GM23338 (cell line): ENCODE measurements around the gene MAP3K4. TPM values are rescaled to one million over a fixed set of nuclear protein-coding genes. Genes with fewer than 3 reads are reported as not detected.
A peak's percentile ranks its signal among the peaks of the same experiment; 100 is the strongest.

ENCODE experiments used
- ATAC-seq: fragments of 200-7000 bp; cut with Tn5 transposase; 3 replicates; pipeline ENCODE4 v1.9.1; 2020
- DNase-seq: peaks from one replicate; pipeline ENCODE4 v3.0.0-alpha.2; 2015; ENCODE audit warnings: low spot score
- H2AFZ ChIP-seq: fragments of 200-600 bp; sonication (generic); 2 replicates; pipeline ENCODE4 v1.8.0; 2016; ENCODE audit warnings: antibody characterized with exemption, mild to moderate bottlenecking, moderate library complexity
- H3F3A ChIP-seq: fragments of 200-600 bp; sonication (generic); replicated peaks from 2 replicates; pipeline ENCODE4 v1.8.0; 2017; ENCODE audit warnings: antibody characterized with exemption, mixed run types, low read depth
- H3K27ac ChIP-seq: fragments of 200-600 bp; sonication (generic); 2 replicates; pipeline ENCODE4 v1.6.1; 2016; ENCODE audit warnings: low read depth
- H3K27me3 ChIP-seq: fragments of 200-600 bp; sonication (generic); 2 replicates; pipeline ENCODE4 v1.8.0; 2016; ENCODE audit warnings: mild to moderate bottlenecking, mixed run types, moderate library complexity; ENCODE audit not compliant: insufficient read depth
- H3K36me3 ChIP-seq: fragments of 200-600 bp; sonication (generic); 2 replicates; pipeline ENCODE4 v1.8.0; 2016; ENCODE audit warnings: mild to moderate bottlenecking; ENCODE audit not compliant: insufficient read depth
- H3K4me1 ChIP-seq: fragments of 200-600 bp; sonication (generic); 2 replicates; pipeline ENCODE4 v1.8.0; 2016; ENCODE audit warnings: mild to moderate bottlenecking, moderate library complexity; ENCODE audit not compliant: insufficient read depth
- H3K4me2 ChIP-seq: fragments of 200-600 bp; sonication (generic); 2 replicates; pipeline ENCODE4 v1.7.1; 2017; ENCODE audit warnings: mixed run types
- H3K4me3 ChIP-seq: fragments of 200-600 bp; sonication (generic); 2 replicates; pipeline ENCODE4 v1.6.1; 2016; ENCODE audit warnings: mixed run types
- H3K79me2 ChIP-seq: fragments of 200-600 bp; sonication (generic); replicated peaks from 2 replicates; pipeline ENCODE4 v1.8.0; 2017; ENCODE audit warnings: mild to moderate bottlenecking; ENCODE audit not compliant: insufficient read depth
- H3K9me2 ChIP-seq: fragments of 200-600 bp; sonication (generic); 2 replicates; pipeline ENCODE4 v1.8.0; 2017; ENCODE audit not compliant: insufficient read depth
- H4K20me1 ChIP-seq: fragments of 200-600 bp; sonication (generic); replicated peaks from 2 replicates; pipeline ENCODE4 v1.8.0; 2017; ENCODE audit warnings: mild to moderate bottlenecking; ENCODE audit not compliant: insufficient read depth
- H3K27ac Mint-ChIP-seq: 2 replicates; pipeline ENCODE4 v1.8.0; 2020; ENCODE audit warnings: inconsistent platforms, mild to moderate bottlenecking, moderate library complexity, mixed read lengths
- H3K27me3 Mint-ChIP-seq: 3 replicates; pipeline ENCODE4 v1.8.0; 2022; ENCODE audit warnings: low read depth, mild to moderate bottlenecking, moderate library complexity, mixed read lengths, inconsistent platforms; ENCODE audit not compliant: insufficient read depth, poor library complexity
- H3K36me3 Mint-ChIP-seq: 3 replicates; pipeline ENCODE4 v1.8.0; 2021; ENCODE audit warnings: low read depth, mild to moderate bottlenecking, inconsistent platforms, moderate library complexity, mixed read lengths
- H3K4me1 Mint-ChIP-seq: 3 replicates; pipeline ENCODE4 v1.8.0; 2020; ENCODE audit warnings: mild to moderate bottlenecking, inconsistent platforms, mixed read lengths
- H3K4me3 Mint-ChIP-seq: 3 replicates; pipeline ENCODE4 v1.8.0; 2021; ENCODE audit warnings: moderate library complexity, mild to moderate bottlenecking, inconsistent platforms, mixed read lengths
- H3K9me3 Mint-ChIP-seq: 3 replicates; pipeline ENCODE4 v1.8.0; 2020; ENCODE audit warnings: moderate library complexity, mild to moderate bottlenecking, inconsistent platforms, mixed read lengths
- CREB1 ChIP-seq: fragments of 250-450 bp; sonication (Bioruptor Pico); IDR thresholded peaks from 2 replicates; pipeline ENCODE4 v1.5.0; 2020; ENCODE audit warnings: low read depth, mild to moderate bottlenecking, moderate library complexity
- JUNB ChIP-seq: IDR thresholded peaks from one replicate; pipeline ENCODE4 v1.6.1; 2016; ENCODE audit warnings: antibody characterized with exemption; ENCODE audit not compliant: unreplicated experiment
- NANOG ChIP-seq: IDR thresholded peaks from 2 replicates; pipeline ENCODE4 v1.6.1; 2016; ENCODE audit warnings: antibody characterized with exemption, borderline replicate concordance
- STAT1 ChIP-seq: IDR thresholded peaks from one replicate; pipeline ENCODE4 v1.6.1; 2016; ENCODE audit warnings: antibody characterized with exemption; ENCODE audit not compliant: unreplicated experiment
- ZNF114 ChIP-seq: fragments of 250-450 bp; sonication (Bioruptor Pico); IDR thresholded peaks from 2 replicates; pipeline ENCODE4 v1.5.0; 2020; ENCODE audit warnings: mild to moderate bottlenecking, moderate library complexity
- ZNF462 ChIP-seq: fragments of 250-450 bp; sonication (Bioruptor Pico); IDR thresholded peaks from 2 replicates; pipeline ENCODE4 v1.5.0; 2020; ENCODE audit warnings: mild to moderate bottlenecking, moderate library complexity
- polyA plus RNA-seq: library from polyadenylated mRNA; unstranded; fragments of >200 nt; fragmentation: Nextera tagmentation; extraction: Ambion mirVana; gene quantifications from 2 replicates; pipeline ENCODE4 v1.2.1, GENCODE V29; 2016
- total RNA-seq: library from RNA; depleted of rRNA; stranded (reverse); fragments of >200 nt; shearing (Covaris generic); gene quantifications from 2 replicates; pipeline ENCODE4 v1.2.3, GENCODE V29; 2014
- TF ChIP-seq, protein P1 (sequence below), 2 experiments: fragments of 200-600 bp in 1 of 2; sonication (generic) in 1 of 2; conservative IDR thresholded peaks; 2 replicates each; pipeline versions ENCODE4 v1.5.1 to v1.6.1; 2016 to 2017; ENCODE audit warnings: antibody characterized with exemption in 2 of 2, low read depth in 2 of 2, mild to moderate bottlenecking in 2 of 2, moderate library complexity in 1 of 2
- TF ChIP-seq, protein P2 (sequence below): IDR thresholded peaks from 2 replicates; pipeline ENCODE4 v1.6.1; 2016; ENCODE audit warnings: antibody characterized with exemption

The MAP3K4 gene
- total and polyA plus RNA-seq, 2 experiments from 2014 or later = 44.4 to 48.8 TPM

DNA sequence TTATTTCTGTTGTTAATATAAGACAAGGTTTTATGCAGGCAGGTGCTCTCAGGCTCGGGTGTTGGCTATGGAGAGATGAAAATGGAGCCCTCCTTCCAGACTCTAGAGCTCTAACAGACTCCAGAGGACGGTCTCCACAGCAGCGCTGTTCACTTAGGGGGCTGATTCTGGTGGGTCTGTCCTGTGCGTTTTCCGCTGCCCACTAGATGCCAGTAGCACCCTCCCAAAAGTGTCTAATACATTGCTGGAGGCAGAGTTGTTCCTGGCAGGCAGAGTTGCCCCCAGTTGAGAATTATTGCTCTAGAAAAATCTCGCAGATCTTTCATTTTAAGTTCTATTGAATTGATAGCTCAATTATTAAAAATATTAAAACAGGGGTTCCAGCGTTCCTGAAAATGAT is 109.9 kb downstream of the MAP3K4 start:
- DNase-seq = peak; percentile 31
- Mint-ChIP-seq H3K9me3 (no peaks in the 10 kb centered on the region), H3K27ac (no peak overlapping the region), H3K36me3 (peaks cover 48% of the 10 kb centered on the region), H3K4me3 (no peak overlapping the region), H3K4me1 (no peaks in the 10 kb centered on the region), H3K27me3 (no peaks in the 10 kb centered on the region)
- Histone ChIP-seq H2AFZ (no peak overlapping the region), H3K79me2 (no peaks in the 10 kb centered on the region), H3K4me1 (no peaks in the 10 kb centered on the region), H3K36me3 (peaks cover 21% of the 10 kb centered on the region), H3K4me2 (no peak overlapping the region), H3K9me2 (no peaks in the 10 kb centered on the region), H3F3A (no peaks in the 10 kb centered on the region), H3K27ac (no peak overlapping the region), H4K20me1 (no peaks in the 10 kb centered on the region; the same call in 1 of the 2 replicates), H3K27me3 (no peaks in the 10 kb centered on the region), H3K4me3 (no peak overlapping the region)
- ATAC-seq = peak; percentile 61
- TF ChIP-seq STAT1 (no peak), ZNF114 (CRISPR knock-in tag) (no peak), JUNB (no peak), NANOG (no peak), CREB1 (CRISPR knock-in tag) (no peak), ZNF462 (no peak)
- TF ChIP-seq, protein P1, sequence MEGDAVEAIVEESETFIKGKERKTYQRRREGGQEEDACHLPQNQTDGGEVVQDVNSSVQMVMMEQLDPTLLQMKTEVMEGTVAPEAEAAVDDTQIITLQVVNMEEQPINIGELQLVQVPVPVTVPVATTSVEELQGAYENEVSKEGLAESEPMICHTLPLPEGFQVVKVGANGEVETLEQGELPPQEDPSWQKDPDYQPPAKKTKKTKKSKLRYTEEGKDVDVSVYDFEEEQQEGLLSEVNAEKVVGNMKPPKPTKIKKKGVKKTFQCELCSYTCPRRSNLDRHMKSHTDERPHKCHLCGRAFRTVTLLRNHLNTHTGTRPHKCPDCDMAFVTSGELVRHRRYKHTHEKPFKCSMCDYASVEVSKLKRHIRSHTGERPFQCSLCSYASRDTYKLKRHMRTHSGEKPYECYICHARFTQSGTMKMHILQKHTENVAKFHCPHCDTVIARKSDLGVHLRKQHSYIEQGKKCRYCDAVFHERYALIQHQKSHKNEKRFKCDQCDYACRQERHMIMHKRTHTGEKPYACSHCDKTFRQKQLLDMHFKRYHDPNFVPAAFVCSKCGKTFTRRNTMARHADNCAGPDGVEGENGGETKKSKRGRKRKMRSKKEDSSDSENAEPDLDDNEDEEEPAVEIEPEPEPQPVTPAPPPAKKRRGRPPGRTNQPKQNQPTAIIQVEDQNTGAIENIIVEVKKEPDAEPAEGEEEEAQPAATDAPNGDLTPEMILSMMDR (conservative IDR thresholded peaks at IDR 0.05; ENCODE audit: low read depth in 2 of 2) = peak; percentile 39 to 57
- TF ChIP-seq, protein P2, sequence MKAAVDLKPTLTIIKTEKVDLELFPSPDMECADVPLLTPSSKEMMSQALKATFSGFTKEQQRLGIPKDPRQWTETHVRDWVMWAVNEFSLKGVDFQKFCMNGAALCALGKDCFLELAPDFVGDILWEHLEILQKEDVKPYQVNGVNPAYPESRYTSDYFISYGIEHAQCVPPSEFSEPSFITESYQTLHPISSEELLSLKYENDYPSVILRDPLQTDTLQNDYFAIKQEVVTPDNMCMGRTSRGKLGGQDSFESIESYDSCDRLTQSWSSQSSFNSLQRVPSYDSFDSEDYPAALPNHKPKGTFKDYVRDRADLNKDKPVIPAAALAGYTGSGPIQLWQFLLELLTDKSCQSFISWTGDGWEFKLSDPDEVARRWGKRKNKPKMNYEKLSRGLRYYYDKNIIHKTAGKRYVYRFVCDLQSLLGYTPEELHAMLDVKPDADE = no peak
